ENCODE data around the gene ETF1.

Gene ETF1

GRCh38 chr5:138565100-138565821, 22.2 kb upstream of the ETF1 start:
- no peak for DNase-seq
- in situ Hi-C loops (cut with MboI; ENCODE audit: low pct_unique_long_range_greater_than_20kb, low sequenced_read_pairs): no loop called here

DNA sequence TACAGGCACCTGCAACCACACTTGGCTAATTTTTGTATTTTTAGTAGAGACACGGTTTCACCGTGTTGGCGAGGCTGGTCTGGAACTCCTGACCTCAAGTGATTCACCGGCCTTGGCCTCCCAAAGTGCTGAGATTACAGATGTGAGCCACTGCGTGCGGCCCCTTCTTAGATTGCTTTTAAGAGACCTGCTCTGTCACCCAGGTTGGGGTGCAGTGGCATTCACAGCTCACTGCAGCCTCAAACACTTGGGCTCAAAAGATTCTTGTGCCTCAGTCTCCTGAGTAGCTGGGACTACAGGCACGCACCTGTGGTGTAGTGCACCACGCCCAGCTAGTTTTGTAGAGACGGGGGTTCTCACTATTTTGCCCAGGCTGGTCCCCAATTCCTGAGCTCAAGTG, 21.2 kb upstream of the ETF1 start:
- no peak for DNase-seq
- in situ Hi-C loops (cut with MboI; ENCODE audit: low pct_unique_long_range_greater_than_20kb, low sequenced_read_pairs): no loop called here

DNA sequence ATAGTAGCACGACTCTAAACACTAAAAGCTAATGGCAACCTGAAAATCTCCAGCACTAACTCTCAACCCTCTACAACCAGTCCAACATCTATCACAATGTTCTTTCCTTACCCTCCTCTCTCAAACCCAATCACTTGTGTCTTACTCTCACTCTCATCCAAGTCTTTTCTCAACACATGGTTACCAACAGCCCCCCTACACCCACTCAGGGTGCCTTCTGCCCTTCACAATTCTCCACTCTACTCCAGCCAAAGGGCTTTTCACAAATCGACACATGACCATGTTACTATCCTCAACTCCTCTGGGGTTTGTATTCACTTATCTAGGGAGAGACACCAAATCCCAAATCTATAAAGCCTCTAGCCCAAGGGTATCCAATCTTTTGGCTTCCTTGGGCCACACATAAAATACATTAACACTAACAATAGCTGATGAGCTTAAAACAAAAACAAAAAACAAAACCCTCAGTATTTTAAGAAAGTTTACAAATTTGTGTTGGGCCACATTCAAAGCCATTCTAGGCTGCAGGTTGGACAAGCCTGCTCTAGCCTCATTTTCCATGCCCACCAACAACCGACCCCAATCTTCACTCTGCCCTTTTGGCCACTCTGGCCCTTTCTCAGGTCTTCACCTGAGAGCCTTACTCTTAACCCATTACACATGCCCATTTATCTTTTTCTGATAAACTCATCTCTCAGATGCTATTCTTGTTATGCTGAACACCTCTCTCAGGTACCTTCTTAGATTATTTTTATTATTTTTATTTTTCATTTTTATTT, 20.5 kb upstream of the ETF1 start:
- in situ Hi-C loops (cut with MboI; ENCODE audit: low pct_unique_long_range_greater_than_20kb, low sequenced_read_pairs): no loop called here
- DNase-seq: no peak

- in situ Hi-C loops (cut with MboI; ENCODE audit: low pct_unique_long_range_greater_than_20kb, low sequenced_read_pairs): no loop called here
- DNase-seq: no peak
Measured at GRCh38 chr5:138560971-138561370, 17.9 kb upstream of the ETF1 start.

DNA sequence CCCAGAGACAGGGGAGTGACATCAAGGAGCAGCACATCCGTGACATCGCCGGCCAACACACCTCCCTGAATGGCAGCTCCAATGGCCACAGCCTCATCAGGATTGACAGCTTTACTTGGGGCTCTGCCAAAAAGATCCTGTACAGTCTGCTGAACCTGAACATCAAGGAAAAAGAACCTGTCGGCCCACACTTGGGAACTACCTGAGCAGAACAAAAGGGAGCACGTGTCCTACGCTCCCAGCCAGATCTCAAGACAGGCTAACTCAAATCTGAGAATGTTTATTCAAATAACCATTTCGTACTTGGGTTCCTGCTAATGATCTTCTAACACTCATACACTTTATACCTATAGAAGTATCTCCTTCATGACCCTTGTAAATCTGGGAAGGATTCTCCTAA, 16.9 kb upstream of the ETF1 start:
- in situ Hi-C loops (cut with MboI; ENCODE audit: low pct_unique_long_range_greater_than_20kb, low sequenced_read_pairs): no loop called here
- no peak for DNase-seq

GRCh38 chr5:138557677-138558076, 14.6 kb upstream of the ETF1 start:
- in situ Hi-C loops (cut with MboI; ENCODE audit: low pct_unique_long_range_greater_than_20kb, low sequenced_read_pairs): no loop called here
- DNase-seq: no peak

DNA sequence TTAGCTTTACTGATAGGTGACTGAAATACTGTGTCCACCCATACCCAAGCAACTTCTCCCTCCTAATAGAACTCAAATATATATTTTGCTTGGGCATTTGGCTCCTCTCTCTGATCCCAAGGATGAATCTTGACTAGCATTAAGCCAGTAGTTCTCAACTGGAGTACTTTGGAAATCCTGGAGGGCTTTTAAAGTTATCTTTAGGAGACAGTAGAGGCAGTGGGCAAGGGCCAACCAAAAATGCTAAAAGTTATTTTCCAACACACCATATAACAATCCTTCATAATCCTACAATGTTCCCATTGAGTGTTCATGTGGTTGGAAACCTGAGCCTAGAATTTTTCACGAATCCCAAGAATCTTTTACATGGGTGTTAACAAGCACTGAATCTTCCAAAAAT, 11.1 kb upstream of the ETF1 start:
- DNase-seq: no peak
- in situ Hi-C loops (cut with MboI; ENCODE audit: low pct_unique_long_range_greater_than_20kb, low sequenced_read_pairs): no loop called here

DNA sequence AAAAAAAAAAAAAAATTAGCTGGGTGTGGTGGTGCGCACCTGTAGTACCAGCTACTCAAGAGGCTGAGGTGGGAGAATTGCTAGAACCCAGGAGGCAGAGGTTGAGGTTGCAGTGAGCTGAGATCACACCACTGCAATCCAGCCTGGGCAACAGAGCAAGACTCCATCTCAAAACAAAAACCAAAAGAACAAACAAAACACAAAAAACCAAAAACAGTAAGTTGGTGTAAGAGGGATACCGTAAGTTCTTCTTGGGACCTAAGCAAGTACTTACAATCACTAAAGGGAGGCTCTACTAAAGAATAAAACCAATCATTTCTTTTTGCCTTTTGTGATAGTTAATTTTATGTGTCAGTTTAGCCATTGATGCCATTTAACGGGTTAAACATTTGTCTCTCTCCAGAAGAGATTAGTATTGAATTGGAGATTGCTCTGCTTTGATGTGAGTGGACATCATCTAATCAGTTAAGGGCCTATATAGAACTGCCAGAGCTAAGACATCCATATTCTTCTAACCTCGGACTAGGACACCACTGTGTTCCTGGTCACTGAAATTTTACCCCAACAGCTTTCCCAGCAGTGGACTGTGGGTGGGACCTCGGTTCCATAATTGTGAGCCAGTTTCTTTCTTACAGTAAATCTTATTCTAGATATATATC, 10.5 kb upstream of the ETF1 start:
- DNase-seq: no peak
- in situ Hi-C loops (cut with MboI; ENCODE audit: low pct_unique_long_range_greater_than_20kb, low sequenced_read_pairs): no loop called here

DNA sequence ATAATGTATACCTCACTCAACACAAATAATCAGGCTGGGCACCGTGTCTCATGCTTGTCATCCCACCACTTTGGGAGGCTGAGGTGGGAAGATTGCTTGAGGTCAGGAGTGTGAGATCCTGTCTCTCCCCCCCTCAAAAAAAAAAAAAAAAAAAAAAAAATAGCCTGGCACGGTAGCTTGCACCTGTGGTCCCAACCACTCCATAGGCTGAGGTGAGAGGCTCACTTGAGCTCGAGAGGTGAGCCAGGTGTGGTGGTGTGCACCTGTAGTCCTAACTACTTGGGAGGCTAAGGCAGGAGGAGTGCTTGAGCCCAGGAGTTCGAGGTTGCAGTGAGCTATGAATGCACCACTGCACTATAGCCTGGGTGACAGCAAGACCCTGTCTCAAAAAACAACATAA, 9.6 kb upstream of the ETF1 start:
- no peak for DNase-seq
- in situ Hi-C loops (cut with MboI; ENCODE audit: low pct_unique_long_range_greater_than_20kb, low sequenced_read_pairs): no loop called here

DNA sequence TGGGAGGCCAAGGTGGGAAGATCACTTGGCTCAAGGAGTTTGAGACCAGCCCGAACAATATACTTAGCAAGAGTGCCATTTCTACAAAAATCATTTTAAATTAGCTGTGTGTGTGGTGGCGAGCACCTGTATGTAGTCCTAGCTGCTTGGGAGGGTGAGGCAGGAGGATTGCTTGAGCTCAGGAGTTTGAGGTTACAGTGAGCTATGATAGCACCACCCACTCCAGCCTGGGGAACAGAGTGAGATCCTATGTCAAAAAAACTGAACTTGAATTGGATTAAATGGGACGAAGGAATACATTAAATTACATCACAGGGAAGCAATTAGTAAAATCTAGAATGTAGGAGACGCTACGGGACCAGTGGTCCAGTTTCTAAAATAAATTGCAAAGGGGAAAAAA, 6.4 kb upstream of the ETF1 start:
- DNase-seq: no peak
- in situ Hi-C loops (cut with MboI; ENCODE audit: low pct_unique_long_range_greater_than_20kb, low sequenced_read_pairs): no loop called here

DNA sequence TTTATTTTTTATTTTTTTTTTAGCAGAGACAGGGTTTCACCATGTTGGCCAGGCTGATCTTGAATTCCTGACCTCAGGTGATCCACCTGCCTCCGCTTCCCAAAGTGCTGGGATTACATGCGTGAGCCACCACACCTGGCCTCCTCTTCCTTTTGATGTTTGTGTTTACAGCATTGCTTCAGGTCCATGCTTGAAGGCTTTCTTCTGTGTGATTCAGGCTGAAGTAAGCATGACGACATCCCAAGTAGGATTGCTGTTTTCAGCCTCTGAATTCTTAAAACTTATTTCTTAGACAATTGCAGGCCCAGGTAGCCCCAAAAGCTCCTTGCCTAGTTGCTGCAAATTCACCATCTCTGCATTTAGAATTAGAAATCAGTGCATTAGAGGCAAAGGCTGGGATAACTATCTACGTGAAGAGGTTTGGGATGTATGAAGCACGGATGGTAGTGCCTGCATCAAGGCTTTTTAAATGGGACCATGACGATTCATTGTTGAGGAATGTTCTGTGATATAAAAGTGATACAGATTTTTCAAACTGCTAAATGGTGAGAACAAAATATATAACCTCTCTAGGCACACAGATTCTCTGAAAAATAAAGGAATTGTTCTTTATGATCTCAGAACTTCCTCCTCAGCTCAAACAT, 3.0 kb upstream of the ETF1 start:
- no peak for DNase-seq
- in situ Hi-C loops (cut with MboI; ENCODE audit: low pct_unique_long_range_greater_than_20kb, low sequenced_read_pairs): no loop called here

GRCh38 chr5:138544181-138545134, 1.4 kb upstream of the ETF1 start:
- DNase-seq: peak; percentile 22
- in situ Hi-C loops (cut with MboI; ENCODE audit: low pct_unique_long_range_greater_than_20kb, low sequenced_read_pairs): no loop called here

DNA sequence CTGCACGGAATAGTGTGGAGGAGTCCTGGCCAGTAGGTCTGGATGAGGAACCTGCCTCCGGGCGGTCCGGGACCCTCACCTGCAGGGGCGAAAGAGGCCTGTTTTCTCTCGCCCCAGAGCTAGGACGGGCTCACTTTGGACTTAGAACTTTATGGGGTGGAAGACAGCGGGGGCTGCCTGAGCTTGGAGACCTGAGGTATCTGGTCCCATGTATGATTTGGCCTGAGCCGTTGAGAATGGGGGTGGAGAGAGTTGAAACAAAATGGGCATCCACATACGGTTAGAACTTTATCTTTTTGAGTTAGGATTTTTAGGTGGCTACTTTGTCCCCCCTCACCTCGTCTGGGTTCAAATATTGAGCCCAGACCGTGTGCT, 681 bp upstream of the ETF1 start:
- no peak for DNase-seq
- in situ Hi-C loops (cut with MboI; ENCODE audit: low pct_unique_long_range_greater_than_20kb, low sequenced_read_pairs): no loop called here

GRCh38 chr5:138542180-138542955, 668 bp downstream of the ETF1 start:
- DNase-seq: peak; percentile 32
- in situ Hi-C loops (cut with MboI; ENCODE audit: low pct_unique_long_range_greater_than_20kb, low sequenced_read_pairs): no loop called here

- in situ Hi-C loops (cut with MboI; ENCODE audit: low pct_unique_long_range_greater_than_20kb, low sequenced_read_pairs): no loop called here
Measured at GRCh38 chr5:138541511-138542179, 1.4 kb downstream of the ETF1 start.

GRCh38 chr5:138539791-138540190, 3.2 kb downstream of the ETF1 start:
- in situ Hi-C loops (cut with MboI; ENCODE audit: low pct_unique_long_range_greater_than_20kb, low sequenced_read_pairs): no loop called here
- DNase-seq: no peak

More at GRCh38 chr5:138541511-138542179, 1.4 kb downstream of the ETF1 start:
- DNase-seq: no peak

GRCh38 chr5:138538943-138539627, 4.0 kb downstream of the ETF1 start:
- in situ Hi-C loops (cut with MboI; ENCODE audit: low pct_unique_long_range_greater_than_20kb, low sequenced_read_pairs): no loop called here

More at GRCh38 chr5:138538943-138539627, 4.0 kb downstream of the ETF1 start:
- DNase-seq: no peak

All from KBM-7 (cell line).